Sigmoid colon (tissue), 4 donors: ENCODE results near the gene ACAP2.

Experiments used
- POLR2A ChIP-seq, 2 donors: fragments of 450-650 bp; IDR thresholded peaks; one replicate each; pipeline ENCODE4 v1.6.1; 2016; ENCODE audit warnings: antibody characterized with exemption in 2 of 2, mild to moderate bottlenecking in 2 of 2, moderate library complexity in 2 of 2
- POLR2AphosphoS5 ChIP-seq, 4 donors: sonication (generic); formaldehyde crosslinking; IDR thresholded peaks; one replicate each; pipeline ENCODE4 v1.6.1; 2017; ENCODE audit warnings: antibody characterized with exemption in 4 of 4
- TF ChIP-seq, protein P1 (sequence below), 4 experiments: fragments of 450-650 bp in 3 of 4; fragments of 200-600 bp in 1 of 4; IDR thresholded peaks; one replicate each; pipeline ENCODE4 v1.5.1; 2016 to 2019; ENCODE audit warnings: antibody characterized with exemption in 4 of 4, mild to moderate bottlenecking in 3 of 4, moderate library complexity in 2 of 4

DNA sequence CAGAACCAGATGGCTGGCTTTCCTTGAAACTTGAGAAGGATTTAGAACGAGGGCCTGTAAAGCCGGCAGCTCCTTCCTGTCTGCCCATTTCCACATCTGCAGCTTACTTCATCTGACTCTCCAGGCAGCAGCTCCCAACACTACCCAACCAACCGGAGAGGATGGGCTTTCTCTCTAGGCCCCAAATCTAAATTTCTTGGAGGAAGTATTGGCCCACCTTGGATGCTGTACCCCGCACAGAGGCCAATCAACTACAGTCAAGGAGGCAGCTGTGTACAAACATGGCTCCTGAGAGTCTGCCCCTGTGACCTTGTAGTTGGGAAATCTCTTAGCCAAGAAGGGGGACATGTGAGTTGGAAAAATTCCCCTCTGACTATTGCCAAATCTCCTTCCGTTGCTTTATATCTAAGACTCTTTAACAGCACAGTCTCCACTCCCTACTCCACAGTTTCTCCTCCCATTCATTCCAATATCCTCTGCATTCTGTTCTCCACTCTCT, 8.0 kb upstream of the ACAP2 start:
- TF ChIP-seq, protein P1, sequence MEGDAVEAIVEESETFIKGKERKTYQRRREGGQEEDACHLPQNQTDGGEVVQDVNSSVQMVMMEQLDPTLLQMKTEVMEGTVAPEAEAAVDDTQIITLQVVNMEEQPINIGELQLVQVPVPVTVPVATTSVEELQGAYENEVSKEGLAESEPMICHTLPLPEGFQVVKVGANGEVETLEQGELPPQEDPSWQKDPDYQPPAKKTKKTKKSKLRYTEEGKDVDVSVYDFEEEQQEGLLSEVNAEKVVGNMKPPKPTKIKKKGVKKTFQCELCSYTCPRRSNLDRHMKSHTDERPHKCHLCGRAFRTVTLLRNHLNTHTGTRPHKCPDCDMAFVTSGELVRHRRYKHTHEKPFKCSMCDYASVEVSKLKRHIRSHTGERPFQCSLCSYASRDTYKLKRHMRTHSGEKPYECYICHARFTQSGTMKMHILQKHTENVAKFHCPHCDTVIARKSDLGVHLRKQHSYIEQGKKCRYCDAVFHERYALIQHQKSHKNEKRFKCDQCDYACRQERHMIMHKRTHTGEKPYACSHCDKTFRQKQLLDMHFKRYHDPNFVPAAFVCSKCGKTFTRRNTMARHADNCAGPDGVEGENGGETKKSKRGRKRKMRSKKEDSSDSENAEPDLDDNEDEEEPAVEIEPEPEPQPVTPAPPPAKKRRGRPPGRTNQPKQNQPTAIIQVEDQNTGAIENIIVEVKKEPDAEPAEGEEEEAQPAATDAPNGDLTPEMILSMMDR (IDR thresholded peaks at IDR 0.05): no peak
- TF ChIP-seq POLR2A (IDR thresholded peaks at IDR 0.05): no peak
- TF ChIP-seq POLR2AphosphoS5 (IDR thresholded peaks at IDR 0.05): peak in 1 of 4 donors; percentile 13
